Measurements from ENCODE around the gene MFSD6.

The MFSD6 gene

DNA sequence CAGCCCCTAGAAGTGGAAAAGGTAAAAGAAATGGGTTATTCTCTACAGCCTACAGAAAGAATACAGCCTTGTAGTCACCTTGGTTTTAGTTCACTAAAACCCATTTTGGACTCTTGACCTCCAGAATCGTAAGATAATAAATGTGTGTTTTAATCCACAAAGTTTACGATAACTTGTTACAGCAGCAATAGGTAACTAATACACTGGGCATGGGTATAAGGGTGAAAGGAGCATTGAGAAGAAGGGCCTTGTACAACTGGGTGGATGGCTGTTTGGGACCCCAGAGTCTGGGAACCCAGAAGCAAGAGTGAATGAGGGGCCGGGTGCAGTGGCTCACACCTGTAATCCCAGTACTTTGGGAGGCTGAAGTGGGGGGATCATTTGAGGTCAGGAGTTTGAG lies 2.2 kb upstream of the MFSD6 start:
- TF ChIP-seq, protein P1, sequence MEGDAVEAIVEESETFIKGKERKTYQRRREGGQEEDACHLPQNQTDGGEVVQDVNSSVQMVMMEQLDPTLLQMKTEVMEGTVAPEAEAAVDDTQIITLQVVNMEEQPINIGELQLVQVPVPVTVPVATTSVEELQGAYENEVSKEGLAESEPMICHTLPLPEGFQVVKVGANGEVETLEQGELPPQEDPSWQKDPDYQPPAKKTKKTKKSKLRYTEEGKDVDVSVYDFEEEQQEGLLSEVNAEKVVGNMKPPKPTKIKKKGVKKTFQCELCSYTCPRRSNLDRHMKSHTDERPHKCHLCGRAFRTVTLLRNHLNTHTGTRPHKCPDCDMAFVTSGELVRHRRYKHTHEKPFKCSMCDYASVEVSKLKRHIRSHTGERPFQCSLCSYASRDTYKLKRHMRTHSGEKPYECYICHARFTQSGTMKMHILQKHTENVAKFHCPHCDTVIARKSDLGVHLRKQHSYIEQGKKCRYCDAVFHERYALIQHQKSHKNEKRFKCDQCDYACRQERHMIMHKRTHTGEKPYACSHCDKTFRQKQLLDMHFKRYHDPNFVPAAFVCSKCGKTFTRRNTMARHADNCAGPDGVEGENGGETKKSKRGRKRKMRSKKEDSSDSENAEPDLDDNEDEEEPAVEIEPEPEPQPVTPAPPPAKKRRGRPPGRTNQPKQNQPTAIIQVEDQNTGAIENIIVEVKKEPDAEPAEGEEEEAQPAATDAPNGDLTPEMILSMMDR (IDR thresholded peaks at IDR 0.05; ENCODE audit: extremely low read depth, missing control alignments), result no peak
- DNase-seq (ENCODE audit: low spot score), result no peak

DNA sequence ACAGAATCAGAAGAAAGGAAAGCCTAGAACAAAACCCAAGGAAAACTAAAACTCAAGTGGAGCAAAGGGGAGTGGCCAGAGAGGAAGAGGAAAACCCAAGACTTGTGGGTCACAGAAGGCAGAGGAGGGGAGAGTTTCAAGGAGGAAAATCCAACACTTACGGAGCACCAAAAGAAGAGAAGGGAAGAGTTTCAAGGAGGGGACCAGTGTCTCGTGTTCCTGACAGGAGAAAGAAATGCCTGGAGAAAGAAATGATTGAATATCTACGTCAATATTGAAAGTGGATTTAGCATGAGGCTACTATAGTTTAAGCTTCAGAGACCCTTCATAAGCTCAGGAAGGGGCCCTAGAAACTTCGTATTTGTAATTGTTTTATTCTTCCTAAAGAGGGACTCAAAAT lies 1.4 kb upstream of the MFSD6 start:
- TF ChIP-seq, protein P1 (IDR thresholded peaks at IDR 0.05; ENCODE audit: extremely low read depth, missing control alignments), result no peak
- DNase-seq (ENCODE audit: low spot score), result no peak

DNA sequence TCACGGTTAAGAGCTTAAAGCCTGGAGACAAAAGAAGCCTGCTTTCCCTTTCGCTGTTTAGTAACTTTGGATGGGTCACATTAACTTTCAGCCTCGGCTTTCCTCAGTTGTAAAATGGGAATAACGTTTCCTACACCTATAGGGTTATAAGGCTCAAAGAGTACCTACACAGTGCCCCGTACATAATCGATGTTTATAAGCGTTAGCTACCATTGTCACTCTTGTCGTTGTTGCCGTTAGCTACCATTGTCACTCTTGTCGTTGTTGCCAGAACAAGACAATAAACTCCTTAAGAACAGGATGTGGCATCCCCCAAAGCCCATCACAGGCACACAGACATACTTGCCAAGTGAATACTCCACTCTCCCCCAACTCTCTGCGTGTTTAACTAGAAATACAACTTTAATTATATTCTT lies 901 bp upstream of the MFSD6 start:
- no peak for DNase-seq (ENCODE audit: low spot score)

DNA sequence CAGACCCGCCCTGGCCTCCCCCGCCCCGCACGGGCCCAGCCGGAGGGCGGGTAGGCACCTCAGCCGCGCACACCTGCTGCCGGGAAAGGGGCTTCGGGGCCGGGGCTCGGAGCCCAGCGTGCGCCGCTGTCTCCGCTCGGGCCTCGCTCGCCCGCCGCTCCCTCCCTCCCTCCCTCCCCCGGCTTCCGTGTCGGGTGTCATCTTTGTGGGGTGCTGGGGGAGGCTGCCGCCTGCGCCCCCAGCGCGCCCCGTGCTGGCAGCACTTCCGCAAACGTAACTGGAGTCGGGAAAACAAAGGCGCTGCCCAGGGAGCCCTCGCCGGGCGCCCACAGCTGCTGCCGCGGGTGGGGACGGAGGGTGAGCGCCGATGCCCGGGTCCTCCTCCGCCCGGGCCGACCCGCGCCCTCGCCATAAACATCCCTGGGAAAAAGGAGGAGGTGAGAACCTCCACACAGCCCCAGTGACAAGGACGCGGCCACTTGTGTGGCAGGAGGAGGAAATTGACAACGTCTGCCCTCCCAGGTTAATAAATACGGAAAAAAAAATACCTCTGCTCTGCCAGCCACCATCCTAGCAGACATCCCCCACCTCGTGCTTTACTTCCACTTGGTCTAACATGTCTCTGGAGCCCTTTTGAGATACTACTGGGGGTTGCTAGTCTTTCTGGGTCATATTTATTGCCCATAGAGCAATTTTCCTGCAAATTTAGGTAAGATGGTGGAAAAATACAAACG lies 550 bp downstream of the MFSD6 start:
- TF ChIP-seq, protein P1 (IDR thresholded peaks at IDR 0.05; ENCODE audit: extremely low read depth, missing control alignments), result no peak

More for the DNA sequence above, 901 bp upstream of the MFSD6 start:
- TF ChIP-seq, protein P1 (IDR thresholded peaks at IDR 0.05; ENCODE audit: extremely low read depth, missing control alignments), result no peak

DNA sequence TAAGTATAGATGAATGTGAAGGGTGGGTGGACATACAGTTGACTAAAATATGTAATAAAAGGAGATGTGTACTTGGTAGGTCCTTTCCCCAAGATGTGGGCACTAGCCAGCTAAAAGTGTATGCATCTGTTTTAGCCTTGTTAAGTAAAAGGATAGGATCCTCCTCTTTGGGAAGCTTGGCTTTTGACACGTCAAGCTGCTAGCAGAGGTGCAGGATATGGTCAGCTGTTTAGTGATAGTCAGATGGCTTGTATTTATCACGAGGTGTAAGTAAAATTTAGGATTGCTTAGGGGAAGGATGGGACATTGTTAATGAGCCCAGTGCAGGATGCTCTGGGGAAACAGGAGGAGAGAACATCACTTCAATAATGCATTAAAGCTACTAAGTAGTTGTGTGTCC lies 1.5 kb downstream of the MFSD6 start:
- TF ChIP-seq, protein P1 (IDR thresholded peaks at IDR 0.05; ENCODE audit: extremely low read depth, missing control alignments), result no peak
- DNase-seq (ENCODE audit: low spot score), result no peak

More for the DNA sequence above, 550 bp downstream of the MFSD6 start:
- peak; percentile 85 for DNase-seq (ENCODE audit: low spot score)

DNA sequence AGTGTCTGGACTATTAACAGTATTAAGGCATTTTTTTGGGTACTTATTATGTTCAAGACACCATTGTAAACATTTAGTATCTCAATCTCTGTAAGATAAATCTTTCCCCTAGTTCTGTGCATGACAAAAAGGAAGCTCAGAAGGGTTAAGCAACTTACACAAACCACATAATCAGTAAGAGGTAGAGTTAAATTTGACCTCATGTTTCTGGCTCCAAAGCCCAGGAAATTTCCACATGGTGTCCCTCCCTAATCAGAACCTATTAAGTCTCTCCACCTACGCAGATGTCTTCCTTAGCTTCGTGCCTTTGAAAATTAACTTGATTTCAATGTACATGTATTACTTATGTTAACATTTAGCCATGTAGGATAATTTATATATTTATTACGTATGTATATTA lies 2.0 kb downstream of the MFSD6 start:
- no peak for DNase-seq (ENCODE audit: low spot score)
- TF ChIP-seq, protein P1 (IDR thresholded peaks at IDR 0.05; ENCODE audit: extremely low read depth, missing control alignments), result no peak

DNA sequence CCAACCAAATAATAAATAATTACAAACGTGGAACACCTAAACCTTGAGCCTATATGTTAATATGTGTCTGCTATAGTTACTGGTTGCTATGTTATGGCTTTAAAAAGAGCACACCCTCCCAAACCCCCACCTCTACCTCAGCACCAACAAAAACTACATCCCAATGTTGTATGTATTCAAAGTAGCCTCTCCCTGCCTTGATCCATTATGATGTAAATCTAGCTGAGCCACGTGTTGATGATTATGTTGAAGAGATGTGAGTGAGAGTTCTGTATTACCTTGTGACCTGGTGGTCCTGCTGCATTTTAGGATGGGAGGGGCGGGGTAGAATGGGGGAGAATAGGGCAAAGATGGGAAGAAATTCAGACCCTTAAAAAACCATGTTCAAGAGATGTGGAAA lies 4.8 kb downstream of the MFSD6 start:
- DNase-seq (ENCODE audit: low spot score), result no peak
- TF ChIP-seq, protein P1 (IDR thresholded peaks at IDR 0.05; ENCODE audit: extremely low read depth, missing control alignments), result no peak

All from GM20000 (cell line).